NCI-H128 (cell line): Measurements from ENCODE around the gene GFPT2.

Experiments
- DNase-seq: peaks from one replicate; lab custom pipeline; 2025; ENCODE audit not compliant: unreplicated experiment; lab: John Stamatoyannopoulos, UW

Gene GFPT2

DNA sequence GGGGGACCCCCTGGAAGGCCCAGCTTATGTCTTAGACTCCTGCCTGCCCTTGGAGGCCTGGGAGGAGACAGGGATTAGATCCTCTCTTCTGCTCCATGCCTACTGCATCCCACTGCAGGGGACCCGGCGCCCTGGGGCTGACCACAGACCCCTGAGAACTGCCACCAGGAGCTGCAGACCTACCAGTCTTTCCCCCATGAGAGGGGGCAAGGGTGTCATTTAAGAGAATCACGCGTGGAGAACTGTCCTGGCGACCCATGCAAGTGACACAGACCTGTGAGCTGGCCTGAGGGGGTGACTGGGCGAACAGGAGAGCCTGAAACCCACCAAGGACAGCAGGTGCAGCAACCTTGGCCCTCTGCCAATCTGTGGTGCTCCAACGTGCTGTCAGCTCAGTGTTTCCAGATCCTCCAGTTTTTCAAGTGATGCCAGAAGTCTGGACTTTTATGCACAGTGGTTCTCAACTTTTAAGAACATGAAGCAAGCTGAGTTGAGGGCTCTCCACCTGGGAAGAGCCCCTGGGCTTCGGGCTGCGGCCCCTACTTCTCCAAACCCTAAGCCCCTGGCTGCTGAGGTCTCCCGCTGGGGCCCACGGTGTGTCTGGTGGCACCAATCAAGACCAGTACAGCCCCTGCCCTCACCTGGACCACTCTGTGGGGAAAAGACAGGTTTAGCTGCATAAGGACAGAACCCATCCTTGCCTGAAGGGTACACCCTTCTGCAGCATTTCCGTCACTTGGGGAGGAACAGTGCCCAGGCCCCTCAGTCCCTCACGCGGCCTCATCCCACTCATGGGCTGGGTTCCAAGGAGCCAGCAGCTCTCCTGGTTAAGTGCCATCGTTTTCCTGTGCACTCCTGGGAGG, 18.2 kb downstream of the GFPT2 start:
- DNase-seq: no peak

DNA sequence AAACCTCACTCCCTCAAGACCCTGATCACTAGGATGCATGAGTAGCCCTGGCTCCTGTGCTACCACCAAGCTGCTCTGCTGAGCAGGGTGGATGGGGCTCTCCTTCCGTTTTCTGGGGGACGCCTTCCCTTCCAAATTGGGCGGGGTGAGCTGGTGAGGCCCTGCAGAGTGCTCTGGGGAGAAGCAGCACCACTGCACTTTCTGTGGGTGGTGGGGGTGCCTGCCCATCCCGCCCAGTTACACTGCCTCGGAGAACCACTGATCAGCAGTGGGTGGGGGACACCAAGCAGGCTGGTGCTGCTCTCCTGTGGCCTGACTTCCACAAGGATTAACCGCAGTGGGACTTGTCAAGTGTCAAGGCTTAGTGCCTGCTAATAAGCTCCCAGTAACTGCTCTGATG, 19.0 kb downstream of the GFPT2 start:
- no peak for DNase-seq

DNA sequence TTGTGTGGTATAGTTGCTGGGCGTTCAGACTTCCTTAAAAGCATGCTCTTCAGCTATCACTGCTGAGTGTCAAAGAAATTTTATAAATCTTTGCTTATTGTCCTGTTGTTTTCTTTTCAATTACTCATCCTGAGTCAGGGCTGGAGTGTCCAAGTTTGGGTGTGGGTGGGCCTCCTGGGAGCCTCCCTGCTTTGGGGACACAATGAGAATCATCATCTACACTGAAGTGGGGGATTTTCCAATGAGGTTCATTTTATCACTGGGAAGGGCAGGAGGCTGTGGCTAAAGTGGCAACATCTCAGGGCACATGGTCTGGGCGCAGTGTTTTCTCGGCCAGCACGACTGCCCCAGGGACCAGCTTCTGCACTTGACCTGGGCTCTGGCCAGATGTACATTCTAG, 19.5 kb downstream of the GFPT2 start:
- DNase-seq: no peak

- DNase-seq: no peak
Measured at GRCh38 chr5:180332861-180333260, 20.3 kb downstream of the GFPT2 start.

- DNase-seq: no peak
Measured at GRCh38 chr5:180332051-180332517, 21.1 kb downstream of the GFPT2 start.

- DNase-seq: no peak
Measured at GRCh38 chr5:180331647-180331950, 21.5 kb downstream of the GFPT2 start.

DNA sequence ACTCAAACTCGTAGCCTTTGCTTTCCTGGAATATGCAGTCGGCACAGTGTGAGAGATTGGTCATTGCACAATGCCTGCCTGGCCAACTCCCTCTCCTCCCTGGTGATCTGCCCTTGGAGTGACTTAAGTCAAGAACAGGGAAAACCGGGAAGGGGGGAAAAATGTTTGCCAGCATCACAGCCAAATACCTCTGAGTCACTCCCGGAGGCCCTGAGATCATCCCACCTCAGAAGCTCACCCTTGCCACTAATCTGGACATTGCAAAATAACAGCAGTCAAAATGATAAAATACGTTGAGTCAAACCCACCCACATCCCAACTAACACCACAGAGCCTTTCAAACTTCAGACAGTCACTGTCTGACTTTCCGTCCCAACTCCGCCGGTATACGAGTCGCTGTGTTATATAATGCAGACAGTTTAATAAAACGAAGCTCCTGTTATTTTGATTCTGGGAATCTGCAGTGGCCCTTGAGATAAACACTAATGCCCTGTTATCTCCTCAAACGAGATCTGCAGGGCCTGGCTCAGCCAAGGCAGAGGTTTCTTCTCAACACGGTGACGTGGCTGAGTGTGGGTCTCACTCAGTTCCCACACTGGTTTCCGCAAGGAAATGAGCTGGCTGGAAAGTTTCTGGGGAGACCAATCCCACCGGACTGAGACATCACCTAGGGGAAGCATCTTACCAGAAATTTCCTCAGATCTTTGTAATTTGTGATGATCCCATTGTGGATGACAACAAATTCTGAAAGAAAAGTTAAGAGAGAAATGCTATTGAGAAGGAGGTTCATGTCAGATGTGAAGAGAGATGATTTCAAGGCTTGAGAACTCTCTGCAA, 22.1 kb downstream of the GFPT2 start:
- no peak for DNase-seq

- no peak for DNase-seq
Measured at GRCh38 chr5:180330270-180330648, 22.9 kb downstream of the GFPT2 start.

DNA sequence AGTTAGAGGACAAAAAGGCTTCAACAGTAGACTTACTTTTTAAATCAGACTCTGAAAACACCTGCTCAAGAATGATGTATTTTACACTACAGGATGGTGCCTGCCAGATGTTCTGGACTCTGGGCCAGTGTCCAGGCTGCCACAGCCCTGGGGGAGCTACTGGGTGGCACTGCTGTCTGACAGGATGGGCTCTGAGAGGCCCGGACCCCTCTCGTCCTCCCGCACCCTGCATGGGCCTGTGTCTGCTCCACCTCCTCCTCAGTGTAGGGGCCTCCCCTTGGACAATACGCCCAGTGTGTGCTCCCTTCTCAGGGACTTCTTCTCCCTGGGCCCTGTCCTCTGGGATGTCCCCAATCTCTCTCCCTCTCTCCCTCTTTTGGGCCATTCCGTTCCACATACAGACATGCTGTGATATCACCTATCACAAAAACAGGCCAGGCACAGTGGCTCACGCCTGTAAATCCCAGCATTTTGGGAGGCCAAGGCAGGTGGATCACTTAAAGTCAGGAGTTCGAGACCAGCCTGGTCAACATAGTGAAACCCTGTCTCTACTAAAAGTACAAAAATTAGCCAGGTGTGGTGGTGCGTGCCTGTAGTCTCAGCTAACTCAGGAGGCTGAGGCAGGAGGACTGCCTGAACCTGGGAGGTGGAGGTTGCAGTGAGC, 23.4 kb downstream of the GFPT2 start:
- DNase-seq: no peak

DNA sequence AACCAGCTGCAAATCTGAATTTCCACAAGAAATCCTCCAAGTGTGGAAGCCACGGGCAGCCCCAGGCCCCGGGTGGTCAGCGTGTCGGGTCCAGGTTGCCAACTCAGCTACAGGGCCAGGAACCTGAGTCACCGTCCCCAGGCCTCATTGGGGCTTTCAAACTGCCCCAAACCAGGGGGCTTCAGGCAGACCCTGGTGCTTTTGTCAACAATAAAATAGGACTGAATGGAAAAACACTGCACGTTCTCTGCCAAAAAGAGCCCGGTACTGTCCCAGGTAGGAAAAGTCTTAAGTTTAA, 24.0 kb downstream of the GFPT2 start:
- no peak for DNase-seq

DNA sequence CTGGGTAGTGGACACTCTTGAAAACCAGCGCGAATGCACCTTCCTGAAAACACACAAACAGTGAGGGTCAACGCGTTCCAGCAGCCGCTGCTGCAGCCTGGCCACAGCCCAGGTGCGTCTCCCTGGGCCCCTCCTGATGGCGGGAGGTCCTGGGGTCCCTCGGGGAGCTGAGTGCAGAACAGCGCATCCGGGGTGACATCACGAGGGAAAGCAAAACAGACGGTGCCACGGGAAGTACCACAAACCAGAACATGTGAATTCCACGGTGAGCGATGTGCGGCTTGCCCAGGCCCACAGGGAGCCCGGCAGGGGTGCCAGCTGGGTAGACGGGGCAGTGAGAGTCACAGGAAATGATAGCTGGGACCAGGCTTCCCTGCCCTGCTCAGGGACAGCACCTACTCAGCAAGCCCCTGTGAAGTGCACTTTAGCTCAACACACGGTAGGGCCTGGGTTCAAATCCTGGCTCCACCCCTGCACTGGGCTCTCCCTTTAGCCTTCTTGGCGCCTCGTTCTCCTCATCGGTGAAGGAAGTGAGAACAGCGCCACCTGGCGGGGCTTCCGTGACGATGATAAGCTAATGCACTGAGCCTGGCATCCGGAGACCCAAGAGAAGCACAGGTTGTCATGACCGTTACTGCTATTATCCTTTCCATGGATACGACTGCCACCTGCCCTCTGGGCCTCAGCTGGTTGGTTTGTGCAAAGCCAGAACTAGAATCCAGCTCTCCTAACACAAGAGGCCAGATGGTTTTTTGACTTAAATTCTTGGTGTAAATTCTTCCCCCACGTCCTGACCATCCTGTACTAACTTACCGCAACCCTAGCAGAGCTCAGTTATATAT, 24.6 kb downstream of the GFPT2 start:
- DNase-seq: peak; percentile 40

DNA sequence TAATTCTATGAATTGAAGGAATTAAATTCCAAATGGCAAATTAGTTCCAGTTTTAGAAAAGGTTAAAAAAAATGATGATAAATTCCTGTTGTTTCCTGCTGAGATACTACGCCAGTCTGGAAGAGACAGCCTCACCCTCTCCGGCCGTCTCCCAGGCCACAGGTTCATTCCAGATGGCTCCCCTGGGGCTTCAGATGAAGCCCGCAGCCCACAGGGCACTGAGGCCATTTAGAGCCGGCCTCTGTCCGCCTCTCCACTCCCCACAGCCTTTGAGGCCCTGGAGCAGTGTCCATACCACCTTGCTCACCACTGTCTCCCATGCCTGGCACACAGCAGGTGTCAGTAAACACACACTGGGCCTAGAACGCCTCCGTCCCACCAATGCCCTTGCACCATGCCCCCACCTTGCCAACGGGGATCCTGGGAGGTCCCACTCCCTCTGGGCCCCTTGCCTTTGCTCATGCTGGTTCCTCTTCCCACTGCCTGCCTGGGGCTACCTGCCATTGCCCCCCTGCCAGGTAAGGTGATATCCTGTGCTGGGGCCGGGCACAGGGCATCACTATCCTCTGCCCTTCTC, 26.1 kb downstream of the GFPT2 start:
- DNase-seq: no peak

GRCh38 chr5:180324601-180324950, 28.6 kb downstream of the GFPT2 start:
- no peak for DNase-seq

DNA sequence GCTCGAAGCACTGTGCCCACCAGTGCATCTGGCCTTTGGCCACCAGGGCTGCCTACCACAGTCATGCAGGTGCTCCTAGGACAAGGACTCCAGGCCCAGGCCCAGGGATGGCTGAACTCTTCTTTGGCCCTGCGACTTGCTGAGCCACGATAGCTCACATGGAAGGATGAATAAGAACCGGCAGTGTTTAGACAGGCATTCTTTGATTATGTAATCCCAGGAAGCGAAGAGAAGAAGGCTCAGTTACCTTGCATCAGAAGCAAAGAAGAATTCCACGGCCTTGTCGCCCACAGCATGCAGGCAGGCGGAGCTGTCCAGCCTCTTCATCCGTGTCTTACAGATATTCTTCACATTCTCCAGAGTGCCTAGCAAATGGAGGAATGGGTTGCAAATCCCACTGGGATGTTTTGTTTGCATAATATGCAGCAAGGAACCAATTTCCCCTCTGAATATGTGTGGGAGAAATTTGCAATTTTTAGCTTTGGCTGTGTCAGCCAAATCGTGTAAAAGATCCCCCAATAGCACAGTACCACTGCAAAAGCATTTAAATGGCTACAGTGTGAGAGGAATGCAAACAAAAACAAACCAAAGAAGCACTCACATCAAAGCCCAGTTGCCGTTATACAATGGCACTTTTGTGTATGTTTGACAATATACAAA, 29.1 kb downstream of the GFPT2 start:
- no peak for DNase-seq

- no peak for DNase-seq
Measured at GRCh38 chr5:180323160-180323559, 30.0 kb downstream of the GFPT2 start.

DNA sequence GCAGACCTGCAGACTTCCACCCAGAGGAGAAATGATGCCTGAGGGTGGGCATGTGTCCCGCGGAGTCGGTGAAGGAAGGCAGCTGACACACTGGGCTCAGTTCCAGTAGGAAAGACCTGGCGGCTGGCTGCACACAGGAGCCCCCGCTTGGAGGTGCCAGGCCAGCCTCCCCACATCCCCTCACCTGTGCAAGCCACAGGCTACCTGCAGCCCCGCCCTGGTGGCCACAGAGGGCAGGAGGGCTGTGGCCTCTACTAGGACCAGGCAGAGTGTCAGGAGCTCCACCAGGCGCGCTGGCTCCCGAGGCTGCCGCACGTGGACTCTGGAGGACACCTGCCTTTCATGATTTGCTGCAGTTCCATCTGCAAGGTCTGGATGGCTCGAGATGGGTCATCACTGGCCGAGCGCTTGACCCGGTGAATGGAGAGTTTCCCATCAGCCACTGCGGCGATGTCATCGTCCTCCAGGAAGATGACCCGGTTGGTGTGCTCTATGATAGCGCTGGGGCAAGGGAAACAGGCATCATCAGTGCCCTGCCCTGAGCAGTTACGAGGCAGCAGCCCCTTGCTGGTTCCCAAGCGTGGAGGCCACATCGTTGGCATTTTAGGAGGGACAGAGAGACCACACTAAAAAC, 34.6 kb downstream of the GFPT2 start:
- DNase-seq: no peak

- no peak for DNase-seq
Measured at GRCh38 chr5:180316586-180316985, 36.5 kb downstream of the GFPT2 start.

DNA sequence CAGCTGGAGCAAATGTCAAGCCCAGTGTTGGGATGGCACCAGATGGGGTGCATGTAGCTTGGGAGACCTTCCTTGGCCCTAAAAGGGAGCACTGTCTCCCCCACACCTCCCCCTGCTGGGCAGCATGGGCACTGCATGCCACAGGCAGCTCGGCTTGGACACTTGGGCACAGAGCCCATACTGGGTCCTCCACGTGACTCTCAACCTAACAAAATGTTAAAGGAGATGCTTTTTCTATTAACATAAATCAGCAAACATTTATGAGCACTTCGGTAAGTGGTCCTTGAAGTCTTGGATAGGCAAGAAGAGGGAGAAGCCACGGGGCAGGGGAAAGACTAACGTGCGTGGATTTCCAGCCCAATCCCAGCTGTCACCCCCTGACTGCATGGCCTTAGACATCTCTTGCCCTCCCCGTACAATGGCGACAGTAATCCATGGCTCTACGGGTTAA, 37.3 kb downstream of the GFPT2 start:
- no peak for DNase-seq

GRCh38 chr5:180313677-180314505, 39.2 kb downstream of the GFPT2 start:
- no peak for DNase-seq
